ENCODE data around the gene SP4. TPM values are rescaled to one million over a fixed set of nuclear protein-coding genes. Genes with fewer than 3 reads are reported as not detected.

Gene SP4
- 17.0 TPM for total RNA-seq

GRCh38 chr7:21427871-21428658 is at the start of gene SP4:
Gene SP4 (plus strand): TSS chr7:21428083. CDS start chr7:21428252, 169 bp downstream.

GRCh38 chr7:21542891-21543527 is 115.1 kb downstream of the SP4 start, which contains the start of gene DNAH11:
Gene DNAH11 (plus strand): TSS chr7:21543039. CDS start chr7:21543246, 207 bp downstream.

Small RNA genes lying within 50 kb of the gene (small RNA-seq; reads per million reads assigned to genes)
- not detected for gene MIR1183 (ENCODE audit: low replicate concordance)
- gene RNU1-15P (ENCODE audit: low replicate concordance): not detected

Other genes with a start within 250 kb of the SP4 start
- gene DNAH11, start 115.0 kb downstream of the SP4 start, total RNA-seq: 3.0 TPM

Measured in metanephros (tissue), 2 donors.